Measurements from ENCODE around the gene SH3RF2.

- TF ChIP-seq GATA3 (IDR thresholded peaks at IDR 0.05; ENCODE audit: low read depth, low read length) = no peak
- no peak for TF ChIP-seq GATA2 (IDR thresholded peaks at IDR 0.05; ENCODE audit: low read depth, low read length)
Measured at GRCh38 chr5:145969714-145970092, 33.3 kb downstream of the SH3RF2 start.
